ENCODE results near the gene CD6.
A peak's percentile ranks its signal among the peaks of the same experiment; 100 is the strongest.

Gene CD6

GRCh38 chr11:60957188-60957587 lies 14.3 kb upstream of the CD6 start:
- H3K4me3 ChIP-seq (ENCODE audit: control insufficient read depth, low read depth, low read length) = no peak overlapping the region
- TF ChIP-seq CTCF (IDR thresholded peaks at IDR 0.05; ENCODE audit: control insufficient read depth, insufficient read depth, low read depth, low read length, missing control alignments) = no peak
- no peak for DNase-seq (ENCODE audit: low read depth)

GRCh38 chr11:60959431-60959830 lies 12.0 kb upstream of the CD6 start:
- no peak for DNase-seq (ENCODE audit: low read depth)
- TF ChIP-seq CTCF (IDR thresholded peaks at IDR 0.05; ENCODE audit: control insufficient read depth, insufficient read depth, low read depth, low read length, missing control alignments) = no peak
- H3K4me3 ChIP-seq (ENCODE audit: control insufficient read depth, low read depth, low read length) = no peak overlapping the region

GRCh38 chr11:60960405-60960804 lies 11.1 kb upstream of the CD6 start:
- no peak for DNase-seq (ENCODE audit: low read depth)
- no peak overlapping the region for H3K4me3 ChIP-seq (ENCODE audit: control insufficient read depth, low read depth, low read length)
- TF ChIP-seq CTCF (IDR thresholded peaks at IDR 0.05; ENCODE audit: control insufficient read depth, insufficient read depth, low read depth, low read length, missing control alignments) = no peak

- no peak overlapping the region for H3K4me3 ChIP-seq (ENCODE audit: control insufficient read depth, low read depth, low read length)
- no peak for DNase-seq (ENCODE audit: low read depth)
- TF ChIP-seq CTCF (IDR thresholded peaks at IDR 0.05; ENCODE audit: control insufficient read depth, insufficient read depth, low read depth, low read length, missing control alignments) = no peak
Measured at GRCh38 chr11:60964801-60965200, 6.7 kb upstream of the CD6 start.

- TF ChIP-seq CTCF (IDR thresholded peaks at IDR 0.05; ENCODE audit: control insufficient read depth, insufficient read depth, low read depth, low read length, missing control alignments) = no peak
- H3K4me3 ChIP-seq (ENCODE audit: control insufficient read depth, low read depth, low read length) = no peak overlapping the region
- DNase-seq (ENCODE audit: low read depth) = no peak
Measured at GRCh38 chr11:60966890-60967289, 4.6 kb upstream of the CD6 start.

- no peak for TF ChIP-seq CTCF (IDR thresholded peaks at IDR 0.05; ENCODE audit: control insufficient read depth, insufficient read depth, low read depth, low read length, missing control alignments)
- DNase-seq (ENCODE audit: low read depth) = no peak
- no peak overlapping the region for H3K4me3 ChIP-seq (ENCODE audit: control insufficient read depth, low read depth, low read length)
Measured at GRCh38 chr11:60968223-60968622, 3.3 kb upstream of the CD6 start.

GRCh38 chr11:60970369-60970774 lies 1.1 kb upstream of the CD6 start:
- H3K4me3 ChIP-seq (ENCODE audit: control insufficient read depth, low read depth, low read length) = no peak overlapping the region
- no peak for DNase-seq (ENCODE audit: low read depth)
- peak; percentile 95 for TF ChIP-seq CTCF (IDR thresholded peaks at IDR 0.05; ENCODE audit: control insufficient read depth, insufficient read depth, low read depth, low read length, missing control alignments)

Measured in AG09309 (cell line).